ENCODE data around the gene FAT2.
"Not testable (repeated sequence)": the region's sequence is repeated elsewhere in the genome, so short reads cannot be mapped to it uniquely, and the experiment has no call there.

FAT2 gene

DNA sequence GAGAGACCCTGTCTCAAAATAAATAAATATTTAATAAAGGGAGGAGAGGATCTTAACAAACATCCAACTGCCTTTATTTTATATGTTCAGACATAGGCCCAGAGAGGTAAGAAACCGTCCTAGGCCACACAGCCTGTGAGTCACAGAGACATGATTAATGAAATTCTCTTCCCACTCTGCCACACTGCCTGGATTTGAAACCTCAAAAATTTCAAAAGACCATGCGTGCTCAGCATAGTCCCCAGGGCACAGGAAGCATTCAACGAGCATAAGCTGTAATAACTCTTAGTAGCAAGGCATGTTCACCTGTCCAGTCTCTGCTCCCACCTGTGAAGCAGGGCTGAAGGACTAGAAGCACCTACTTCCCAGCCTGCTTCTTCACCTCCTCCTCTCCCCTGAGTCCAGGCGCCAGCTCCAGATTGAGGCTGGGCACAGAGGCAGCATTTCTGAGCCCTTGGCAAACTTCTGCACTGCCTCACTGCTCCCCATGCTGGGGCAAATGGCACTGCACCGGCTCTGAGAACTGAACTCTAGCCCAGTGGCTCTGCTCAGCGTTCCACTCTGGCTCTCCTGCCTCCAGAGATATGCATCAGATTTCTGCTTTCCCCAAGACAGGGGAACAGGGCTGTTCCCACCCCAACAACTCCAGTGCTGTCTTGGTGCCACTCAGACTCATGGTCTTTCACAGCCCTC lies 1.1 kb downstream of the FAT2 start:
- no peak overlapping the region for H3K9ac ChIP-seq (ENCODE audit: low read length)
- H3K9me2 ChIP-seq (replicated peaks; ENCODE audit: insufficient read depth, low read length): no peaks in the 10 kb centered on the region
- no peaks in the 10 kb centered on the region for H3K27me3 ChIP-seq (ENCODE audit: low read length)
- TF ChIP-seq, protein P1, sequence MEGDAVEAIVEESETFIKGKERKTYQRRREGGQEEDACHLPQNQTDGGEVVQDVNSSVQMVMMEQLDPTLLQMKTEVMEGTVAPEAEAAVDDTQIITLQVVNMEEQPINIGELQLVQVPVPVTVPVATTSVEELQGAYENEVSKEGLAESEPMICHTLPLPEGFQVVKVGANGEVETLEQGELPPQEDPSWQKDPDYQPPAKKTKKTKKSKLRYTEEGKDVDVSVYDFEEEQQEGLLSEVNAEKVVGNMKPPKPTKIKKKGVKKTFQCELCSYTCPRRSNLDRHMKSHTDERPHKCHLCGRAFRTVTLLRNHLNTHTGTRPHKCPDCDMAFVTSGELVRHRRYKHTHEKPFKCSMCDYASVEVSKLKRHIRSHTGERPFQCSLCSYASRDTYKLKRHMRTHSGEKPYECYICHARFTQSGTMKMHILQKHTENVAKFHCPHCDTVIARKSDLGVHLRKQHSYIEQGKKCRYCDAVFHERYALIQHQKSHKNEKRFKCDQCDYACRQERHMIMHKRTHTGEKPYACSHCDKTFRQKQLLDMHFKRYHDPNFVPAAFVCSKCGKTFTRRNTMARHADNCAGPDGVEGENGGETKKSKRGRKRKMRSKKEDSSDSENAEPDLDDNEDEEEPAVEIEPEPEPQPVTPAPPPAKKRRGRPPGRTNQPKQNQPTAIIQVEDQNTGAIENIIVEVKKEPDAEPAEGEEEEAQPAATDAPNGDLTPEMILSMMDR (IDR thresholded peaks at IDR 0.05; ENCODE audit: insufficient read depth, low read length, poor library complexity, severe bottlenecking): no peak
- TF ChIP-seq EZH2phosphoT487 (conservative IDR thresholded peaks at IDR 0.05; ENCODE audit: low read length): no peak
- no peak overlapping the region for H3K27ac ChIP-seq (ENCODE audit: low read depth, low read length)
- no peaks in the 10 kb centered on the region for H3K79me2 ChIP-seq (ENCODE audit: insufficient read depth, low read length)
- no peak overlapping the region for H2AFZ ChIP-seq (ENCODE audit: low read depth, low read length, severe bottlenecking)
- H3K36me3 ChIP-seq (ENCODE audit: low read length): no peaks in the 10 kb centered on the region
- no peak overlapping the region for H3K4me3 ChIP-seq (ENCODE audit: insufficient read depth, low read length, poor library complexity, severe bottlenecking)
- no peaks in the 10 kb centered on the region for H3F3A ChIP-seq (ENCODE audit: insufficient read depth)
- H4K20me1 ChIP-seq (ENCODE audit: low read depth, low read length): no peaks in the 10 kb centered on the region
- H3K4me2 ChIP-seq (ENCODE audit: low read depth, low read length, poor library complexity, severe bottlenecking): no peak overlapping the region
- no peaks in the 10 kb centered on the region for H3K9me3 ChIP-seq (ENCODE audit: insufficient read depth, low read length)

DNA sequence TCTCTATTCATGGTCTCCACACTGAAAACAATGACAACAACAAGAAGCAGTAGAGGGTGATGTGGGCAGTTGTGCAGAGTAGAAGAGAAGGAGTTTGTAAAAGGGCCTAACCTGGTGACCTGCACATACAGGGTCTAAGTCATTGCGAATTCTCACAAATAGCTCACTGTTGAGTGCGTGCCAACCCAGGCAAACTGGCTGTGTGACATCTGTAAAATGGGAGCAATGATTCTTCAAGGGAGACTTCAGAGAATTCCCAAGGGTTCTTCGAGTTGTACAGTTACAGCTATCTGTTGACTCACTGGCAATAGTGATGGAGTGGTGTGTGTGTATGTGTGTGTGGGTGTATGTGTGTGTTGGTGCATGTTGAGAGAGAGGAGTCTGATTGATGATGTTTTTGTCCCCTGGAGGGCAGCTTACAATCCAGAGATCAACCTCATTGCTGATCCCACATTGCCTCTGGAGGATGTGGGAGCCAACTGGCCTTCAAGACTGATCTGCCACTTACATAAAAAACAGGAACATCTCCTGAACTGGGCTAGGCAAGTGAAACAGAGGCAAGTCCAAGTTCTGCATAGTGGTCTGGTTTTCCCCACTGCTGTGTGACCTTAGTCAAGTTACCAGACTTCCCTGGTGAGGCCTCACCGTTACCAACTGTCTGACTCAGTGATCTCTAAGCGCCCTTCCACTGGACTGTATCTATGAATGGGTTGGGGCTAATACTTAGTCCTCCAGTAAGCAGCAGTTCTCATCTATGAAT lies 3.2 kb downstream of the FAT2 start:
- H3K4me2 ChIP-seq (ENCODE audit: low read depth, low read length, poor library complexity, severe bottlenecking): no peak overlapping the region
- no peaks in the 10 kb centered on the region for H3K36me3 ChIP-seq (ENCODE audit: low read length)

DNA sequence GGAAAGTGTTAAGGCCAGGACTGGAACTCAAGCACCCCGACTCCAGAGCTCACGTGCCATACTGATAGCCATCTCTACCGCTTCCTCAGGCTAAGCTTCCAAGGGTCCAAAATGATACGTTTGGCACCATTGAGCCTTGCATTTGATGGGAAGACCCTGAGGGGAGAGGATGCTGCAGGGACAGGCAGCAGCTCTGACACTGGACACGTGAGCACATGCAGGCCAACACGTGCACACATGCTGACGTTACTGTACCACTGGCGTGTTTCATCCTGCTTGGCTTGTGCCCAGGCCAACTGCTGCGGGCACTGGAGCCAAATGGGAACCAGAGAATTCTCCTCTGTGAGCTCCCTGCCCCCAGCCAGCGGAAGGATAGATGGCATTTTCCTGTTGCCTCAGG lies 5.2 kb downstream of the FAT2 start:
- Histone ChIP-seq H3K27me3 (ENCODE audit: low read length) (no peaks in the 10 kb centered on the region), H3K9me2 (replicated peaks; ENCODE audit: insufficient read depth, low read length) (no peaks in the 10 kb centered on the region), H3K36me3 (ENCODE audit: low read length) (no peaks in the 10 kb centered on the region), H3K9me3 (ENCODE audit: insufficient read depth, low read length) (no peaks in the 10 kb centered on the region), H3K79me2 (ENCODE audit: insufficient read depth, low read length) (no peaks in the 10 kb centered on the region), H3K4me2 (ENCODE audit: low read depth, low read length, poor library complexity, severe bottlenecking) (no peak overlapping the region), H2AFZ (ENCODE audit: low read depth, low read length, severe bottlenecking) (no peak overlapping the region), H3F3A (ENCODE audit: insufficient read depth) (no peaks in the 10 kb centered on the region), H3K4me3 (ENCODE audit: insufficient read depth, low read length, poor library complexity, severe bottlenecking) (no peak overlapping the region), H3K27ac (ENCODE audit: low read depth, low read length) (no peak overlapping the region), H3K9ac (ENCODE audit: low read length) (no peak overlapping the region), H4K20me1 (ENCODE audit: low read depth, low read length) (no peaks in the 10 kb centered on the region)
- no peak for TF ChIP-seq EZH2phosphoT487 (conservative IDR thresholded peaks at IDR 0.05; ENCODE audit: low read length)
- TF ChIP-seq, protein P1 (IDR thresholded peaks at IDR 0.05; ENCODE audit: insufficient read depth, low read length, poor library complexity, severe bottlenecking): no peak

More for the DNA sequence above, 3.2 kb downstream of the FAT2 start:
- Histone ChIP-seq H3F3A (ENCODE audit: insufficient read depth) (no peaks in the 10 kb centered on the region), H3K27me3 (ENCODE audit: low read length) (no peaks in the 10 kb centered on the region), H3K79me2 (ENCODE audit: insufficient read depth, low read length) (no peaks in the 10 kb centered on the region), H3K9me3 (ENCODE audit: insufficient read depth, low read length) (no peaks in the 10 kb centered on the region), H3K9ac (ENCODE audit: low read length) (no peak overlapping the region), H3K9me2 (replicated peaks; ENCODE audit: insufficient read depth, low read length) (no peaks in the 10 kb centered on the region), H3K27ac (ENCODE audit: low read depth, low read length) (no peak overlapping the region), H3K4me3 (ENCODE audit: insufficient read depth, low read length, poor library complexity, severe bottlenecking) (no peak overlapping the region), H4K20me1 (ENCODE audit: low read depth, low read length) (no peaks in the 10 kb centered on the region), H2AFZ (ENCODE audit: low read depth, low read length, severe bottlenecking) (no peak overlapping the region)
- TF ChIP-seq, protein P1 (IDR thresholded peaks at IDR 0.05; ENCODE audit: insufficient read depth, low read length, poor library complexity, severe bottlenecking): no peak
- no peak for TF ChIP-seq EZH2phosphoT487 (conservative IDR thresholded peaks at IDR 0.05; ENCODE audit: low read length)

DNA sequence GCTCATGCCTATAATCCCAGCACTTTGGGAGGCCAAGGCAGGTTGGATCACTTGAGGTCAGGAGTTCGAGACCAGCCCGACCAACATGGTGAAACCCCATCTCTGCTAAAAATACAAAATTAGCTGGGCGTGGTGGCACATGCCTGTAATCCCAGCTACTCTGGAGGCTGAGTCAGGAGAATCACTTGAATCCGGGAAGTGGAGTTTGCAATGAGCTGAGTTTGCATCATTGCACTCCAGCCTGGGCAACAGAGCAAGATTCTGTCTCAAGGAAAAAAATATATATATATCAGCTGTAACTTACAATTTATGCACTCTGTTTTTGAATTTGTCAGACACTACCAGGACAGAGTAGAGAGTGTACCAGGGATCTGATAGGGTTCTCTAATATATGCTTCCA lies 5.8 kb downstream of the FAT2 start:
- H3K9me3 ChIP-seq (ENCODE audit: insufficient read depth, low read length); H3K27me3 ChIP-seq (ENCODE audit: low read length); H3K4me2 ChIP-seq (ENCODE audit: low read depth, low read length, poor library complexity, severe bottlenecking); H3F3A ChIP-seq (ENCODE audit: insufficient read depth); H3K79me2 ChIP-seq (ENCODE audit: insufficient read depth, low read length); H4K20me1 ChIP-seq (ENCODE audit: low read depth, low read length); H3K9me2 ChIP-seq (replicated peaks; ENCODE audit: insufficient read depth, low read length); H3K9ac ChIP-seq (ENCODE audit: low read length); H3K27ac ChIP-seq (ENCODE audit: low read depth, low read length); H2AFZ ChIP-seq (ENCODE audit: low read depth, low read length, severe bottlenecking); H3K4me3 ChIP-seq (ENCODE audit: insufficient read depth, low read length, poor library complexity, severe bottlenecking); H3K36me3 ChIP-seq (ENCODE audit: low read length): not testable (repeated sequence)

Measured in SU-DHL-6 (cell line).